Gastroesophageal sphincter (tissue), 3 donors: ENCODE measurements around the gene SV2C.

Source experiments
- CTCF ChIP-seq, 4 experiments: fragments of 200-600 bp in 2 of 4; fragments of 450-650 bp in 2 of 4; sonication (generic) in 1 of 4; IDR thresholded peaks; one replicate each; pipeline ENCODE4 v1.5.1; 2017 to 2019; ENCODE audit warnings: antibody characterized with exemption in 4 of 4, mild to moderate bottlenecking in 2 of 4, moderate library complexity in 2 of 4
- EP300 ChIP-seq: sonication (generic); formaldehyde crosslinking; IDR thresholded peaks from one replicate; pipeline ENCODE4 v1.6.1; 2017; ENCODE audit warnings: antibody characterized with exemption, mild to moderate bottlenecking

DNA sequence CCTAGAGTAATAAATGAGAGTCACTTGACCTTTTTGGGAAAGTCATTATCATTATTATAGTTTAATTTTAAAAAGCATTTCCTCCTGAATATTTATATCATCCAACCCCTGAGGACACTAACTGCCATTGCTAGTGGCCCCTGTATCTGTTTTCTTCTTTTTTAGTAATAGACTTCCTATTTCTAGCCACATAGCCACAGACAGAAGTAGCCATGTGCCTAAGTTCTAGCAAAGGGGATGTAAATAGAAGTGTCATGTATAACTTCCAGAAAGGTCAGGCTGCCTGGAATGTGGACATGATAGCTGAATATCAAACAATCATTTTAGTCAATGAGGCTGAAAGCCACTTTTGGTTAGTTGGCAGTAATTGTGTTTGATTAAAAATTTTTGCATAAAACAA lies 282.4 kb downstream of the SV2C start:
- TF ChIP-seq CTCF (IDR thresholded peaks at IDR 0.05) (no peak), EP300 (no peak)
